Stimulated activated CD4-positive, alpha-beta T cell treated with anti-CD3 and anti-CD28 coated beads, Interleukin-1b, Interleukin-23, amount 100 ng/mL, for 1 hour (primary cell): Measurements from ENCODE around the gene DAP.
"Not testable (repeated sequence)": the region's sequence is repeated elsewhere in the genome, so short reads cannot be mapped to it uniquely, and the experiment has no call there.

Experiments used
- DNase-seq, 2 donors: peaks; one replicate each; pipeline ENCODE4 v3.0.0-alpha.2; 2020; ENCODE audit warnings: low read depth in 2 of 2

Gene DAP, protein sequence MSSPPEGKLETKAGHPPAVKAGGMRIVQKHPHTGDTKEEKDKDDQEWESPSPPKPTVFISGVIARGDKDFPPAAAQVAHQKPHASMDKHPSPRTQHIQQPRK

DNA sequence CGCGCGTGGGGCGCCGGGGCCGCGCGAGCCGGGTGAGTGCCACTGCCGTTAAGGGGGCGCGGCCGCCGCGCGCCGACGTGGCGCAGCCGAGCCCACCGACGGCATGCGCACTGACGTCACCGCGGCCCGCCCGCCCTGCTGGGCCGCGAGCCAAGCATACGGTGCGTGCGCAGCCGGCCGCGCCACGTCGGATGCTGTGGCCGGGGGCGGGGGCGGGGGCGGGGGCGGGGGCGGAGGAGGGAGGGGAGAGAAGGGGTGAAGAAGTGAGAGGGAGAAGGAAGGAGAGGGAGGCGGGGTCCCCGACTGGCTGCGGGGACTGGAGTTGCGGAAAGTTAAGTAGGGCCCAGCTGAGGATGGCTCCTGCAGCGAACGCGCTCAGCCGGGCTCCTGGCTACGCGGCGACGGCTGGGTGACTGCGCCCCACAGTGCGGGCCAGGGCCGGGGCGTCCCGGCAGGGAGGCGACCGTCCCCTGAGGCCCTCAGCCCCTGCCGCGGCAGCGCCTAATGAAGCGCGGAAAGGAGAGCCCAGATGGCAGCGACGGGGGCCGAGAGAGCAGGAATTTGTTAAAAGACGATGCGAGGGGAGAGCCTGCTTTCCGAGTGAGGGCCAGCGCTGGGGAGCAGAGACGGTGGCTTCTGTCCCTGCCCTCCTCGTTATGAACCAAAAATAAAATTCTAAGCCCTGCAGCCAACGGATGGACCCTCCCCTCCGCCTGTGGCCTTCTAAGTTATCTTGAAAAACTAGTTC is at the start of gene DAP:
Gene DAP, minus strand, starts transcription at position 50 of the 748 bp plus-strand sequence. CDS start 166 bp downstream, outside the sequence.
- DNase-seq = peak; percentile 81 to 84

DNA sequence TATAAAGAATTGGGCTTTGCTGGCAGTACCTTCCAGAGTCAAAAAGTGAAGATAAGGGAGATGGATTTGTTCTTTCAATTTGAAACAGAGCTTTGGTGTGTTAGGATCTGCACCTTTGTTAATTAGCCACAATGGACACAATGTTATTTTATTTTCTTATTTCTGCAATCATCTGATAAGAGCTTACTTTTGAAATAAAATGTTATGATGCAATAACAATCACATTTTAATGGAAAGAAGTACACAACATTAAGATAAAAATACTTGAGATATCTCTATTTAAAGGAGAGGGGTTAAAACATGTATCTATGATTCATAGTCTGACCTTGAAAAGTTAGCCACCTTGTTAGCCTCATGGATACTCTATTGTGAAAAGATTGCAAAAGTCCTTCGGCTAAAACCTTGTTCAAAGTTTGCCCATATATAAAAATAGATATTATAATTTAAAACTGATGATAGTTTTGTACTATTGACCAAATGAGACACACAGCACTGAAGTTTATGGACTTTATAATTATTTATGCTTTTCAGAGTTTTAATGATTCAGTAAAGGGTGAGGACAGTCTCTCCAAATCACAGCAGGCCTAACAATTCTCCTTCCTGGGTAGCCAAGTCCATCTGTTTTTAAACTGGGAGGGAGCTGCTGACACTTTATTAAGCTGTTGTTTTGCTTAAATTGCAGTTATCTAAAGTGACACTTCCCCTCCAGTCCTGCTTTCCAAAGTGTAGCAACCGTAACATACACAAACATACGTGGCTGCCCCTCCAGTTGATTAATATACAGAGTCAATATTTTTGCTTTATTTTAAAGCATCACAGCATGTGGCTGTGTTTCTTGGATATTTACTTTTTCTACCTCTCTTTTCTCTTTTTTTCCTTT is 47.6 kb upstream of the DAP start:
- no peak for DNase-seq

GRCh38 chr5:10801931-10802666 is 41.1 kb upstream of the DAP start:
- no peak for DNase-seq

GRCh38 chr5:10800852-10801251 is 39.8 kb upstream of the DAP start:
- no peak for DNase-seq

GRCh38 chr5:10797261-10797660 is 36.2 kb upstream of the DAP start:
- DNase-seq = no peak

DNA sequence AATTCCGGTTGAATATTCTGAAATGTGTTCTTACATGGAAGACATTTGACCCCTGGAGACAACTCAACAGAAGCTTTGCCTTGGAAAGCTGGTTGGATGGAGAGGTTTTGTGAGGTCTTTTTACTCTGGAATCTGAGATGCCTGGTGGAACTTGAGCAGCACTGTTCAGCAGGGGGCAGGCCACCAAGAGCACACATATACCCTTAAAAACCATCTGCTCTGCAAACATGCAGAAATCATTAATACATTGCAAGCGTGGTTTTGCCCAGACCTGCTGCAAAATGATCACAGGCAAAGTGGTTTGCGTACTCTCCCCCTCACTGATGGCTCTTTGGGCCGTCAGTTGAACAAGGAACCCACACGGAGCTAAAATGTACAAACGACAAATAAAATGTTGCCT is 32.8 kb upstream of the DAP start:
- no peak for DNase-seq

DNA sequence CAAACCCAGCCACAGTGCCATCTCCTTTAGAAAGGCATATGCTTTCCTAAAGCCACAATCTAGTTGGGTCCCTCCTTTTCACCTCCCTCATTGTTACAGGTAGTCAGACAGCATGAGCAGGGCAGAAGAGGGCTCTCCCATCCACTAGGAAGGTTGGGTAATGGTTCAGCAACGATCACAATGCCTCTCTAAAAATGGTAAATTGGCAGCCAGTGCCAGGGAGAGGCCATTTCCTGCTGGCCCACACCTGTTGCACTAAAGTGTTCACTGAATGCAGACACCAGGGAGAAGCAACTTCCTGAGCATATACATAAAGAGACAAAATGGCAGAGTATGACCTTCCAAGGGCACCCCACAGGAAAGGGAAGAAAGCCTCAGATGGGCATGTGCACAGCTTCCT is 31.3 kb upstream of the DAP start:
- DNase-seq = no peak

DNA sequence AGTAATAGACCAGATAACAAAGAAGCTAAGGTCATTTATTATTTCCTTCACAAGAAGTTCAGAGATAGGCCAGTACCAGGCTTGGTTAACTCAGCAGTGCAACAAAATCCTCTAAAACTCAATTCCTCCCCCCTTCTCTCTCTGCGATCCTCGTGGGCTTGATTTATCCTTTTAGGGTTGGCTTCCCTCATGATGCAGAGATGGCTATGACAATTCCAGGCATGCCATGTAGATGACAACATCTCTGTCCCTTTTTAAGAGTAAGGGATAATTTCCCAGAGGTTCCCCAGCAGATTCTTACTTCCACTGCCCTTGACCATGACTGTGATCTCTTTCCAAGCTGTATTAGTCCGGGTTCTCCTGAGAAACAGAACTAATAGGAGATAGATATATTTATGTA is 28.7 kb upstream of the DAP start:
- no peak for DNase-seq

DNA sequence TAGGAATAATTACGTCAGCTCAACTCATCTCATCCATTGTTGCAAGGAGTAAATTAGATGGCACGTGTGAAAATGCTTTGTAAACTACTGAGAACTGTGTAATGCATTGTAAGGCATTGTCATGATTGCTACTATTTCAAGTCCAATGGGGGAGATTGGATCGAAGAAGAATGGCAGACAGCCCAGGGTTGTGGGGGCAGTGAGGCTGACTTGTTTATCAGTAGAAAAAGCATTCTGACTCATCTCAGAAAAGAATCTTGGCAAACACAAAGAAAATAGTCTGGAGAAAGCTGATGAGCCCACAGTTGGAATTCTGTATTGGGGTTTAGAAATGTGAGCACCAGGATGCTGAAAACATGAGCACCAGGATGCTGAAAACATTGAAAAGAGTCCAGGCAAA is 28.0 kb upstream of the DAP start:
- no peak for DNase-seq

- no peak for DNase-seq
Observed at GRCh38 chr5:10788358-10788757, 27.3 kb upstream of the DAP start.

GRCh38 chr5:10786835-10787234 is 25.8 kb upstream of the DAP start:
- no peak for DNase-seq

DNA sequence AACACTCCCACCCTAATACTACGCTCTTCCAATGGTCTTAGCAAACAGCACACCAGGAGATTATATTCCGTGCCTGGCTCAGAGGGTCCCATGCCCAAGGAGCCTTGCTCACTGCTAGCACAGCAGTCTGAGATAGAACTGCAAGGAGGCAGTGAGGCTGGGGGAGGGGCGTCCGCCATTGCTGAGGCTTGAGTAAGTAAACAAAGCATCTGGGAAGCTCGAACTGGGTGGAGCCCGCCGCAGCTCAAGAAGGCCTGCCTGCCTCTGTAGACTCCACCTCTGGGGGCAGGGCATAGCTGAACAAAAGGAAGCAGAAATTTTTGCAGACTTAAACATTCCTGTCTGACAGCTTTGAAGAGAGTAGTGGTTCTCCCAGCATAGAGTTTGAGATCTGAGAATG is 19.2 kb upstream of the DAP start:
- not testable (repeated sequence) for DNase-seq

- no peak for DNase-seq
Observed at GRCh38 chr5:10779592-10779991, 18.6 kb upstream of the DAP start.

DNA sequence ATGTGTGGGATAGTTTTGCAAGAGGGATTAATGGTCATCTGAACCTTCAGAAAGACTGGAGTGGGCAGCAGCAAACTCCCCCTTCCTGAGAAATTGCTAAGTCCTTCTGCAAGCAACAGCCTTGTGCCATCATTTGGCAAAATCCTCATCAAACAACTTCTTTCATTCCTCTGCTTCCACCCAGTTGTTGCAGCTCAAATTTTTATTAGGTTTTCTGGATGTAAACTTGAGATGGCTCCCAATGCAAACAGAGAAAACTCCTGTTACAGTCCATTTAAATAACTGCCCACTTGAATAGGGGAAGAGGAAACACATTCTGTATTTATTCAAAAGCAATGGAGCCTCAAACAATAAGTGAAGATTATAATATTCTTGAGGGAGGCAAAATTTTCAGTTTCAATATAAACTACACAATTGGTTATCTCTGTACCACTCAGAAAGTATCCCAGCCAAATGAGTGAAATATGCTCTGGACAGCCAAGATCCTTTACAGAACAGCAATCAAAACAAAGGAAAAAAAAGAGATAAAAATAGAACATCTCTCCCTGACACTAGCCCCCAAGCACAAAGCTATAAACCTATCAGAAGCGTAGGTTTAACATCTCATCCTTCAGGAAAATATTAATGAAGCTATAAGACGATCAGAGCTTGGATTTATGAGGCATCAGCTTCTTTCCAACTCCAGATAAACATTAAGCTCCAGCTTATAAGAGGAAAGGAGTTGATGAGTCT is 17.3 kb upstream of the DAP start:
- no peak for DNase-seq

DNA sequence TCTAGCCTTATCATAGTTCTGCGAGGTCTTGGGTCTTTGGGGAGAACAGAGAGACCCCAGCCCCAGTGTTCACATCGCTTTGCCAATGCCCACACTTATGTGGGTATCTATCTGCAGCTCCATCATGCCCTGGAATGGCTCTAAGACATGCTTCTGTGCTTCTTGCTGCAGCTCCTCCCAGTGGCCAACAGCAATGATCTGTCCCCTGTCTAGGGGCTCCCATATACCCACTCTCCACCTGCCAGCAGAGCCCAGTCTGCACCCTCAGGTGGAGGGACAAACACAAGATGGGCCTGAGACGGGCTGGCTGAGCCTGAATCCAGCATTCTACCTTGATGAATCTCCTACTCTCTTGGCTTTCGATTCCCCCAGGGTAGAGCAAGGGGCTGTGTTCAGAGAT is 14.6 kb upstream of the DAP start:
- no peak for DNase-seq

- no peak for DNase-seq
Observed at GRCh38 chr5:10772901-10773585, 12.0 kb upstream of the DAP start.

DNA sequence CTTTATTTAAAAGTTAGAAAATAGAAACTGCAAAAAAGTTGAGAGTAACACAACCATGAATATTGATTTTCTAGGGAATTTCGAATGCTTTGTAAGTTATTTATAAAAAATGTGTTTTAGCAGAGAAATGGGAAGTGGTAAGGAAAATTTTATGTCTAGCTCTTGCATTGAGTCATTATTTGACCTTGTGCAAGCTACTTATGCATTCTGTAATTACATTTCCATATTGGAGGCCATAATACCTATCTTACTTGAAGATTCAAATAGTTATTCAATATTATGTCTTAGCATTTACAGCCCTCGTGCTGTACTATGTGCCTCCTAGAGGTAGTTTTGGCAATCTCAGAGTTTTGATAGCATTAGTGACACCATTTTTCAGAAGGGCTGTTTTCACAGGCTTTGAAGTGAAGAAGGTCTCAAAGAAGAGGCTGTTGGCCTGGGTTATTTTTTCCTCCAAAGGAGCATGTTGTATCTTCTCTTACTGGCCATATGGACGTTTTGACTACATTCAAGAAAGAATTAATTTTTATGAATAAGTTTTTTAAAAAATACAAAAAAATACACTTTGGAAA is 7.4 kb upstream of the DAP start:
- DNase-seq = no peak

GRCh38 chr5:10762776-10763500 is 1.9 kb upstream of the DAP start:
- DNase-seq = no peak

- no peak for DNase-seq
Observed at GRCh38 chr5:10761933-10762775, 1.1 kb upstream of the DAP start.
